GM19438 (cell line): Measurements from ENCODE around the gene PHTF2.
A peak's percentile ranks its signal among the peaks of the same experiment; 100 is the strongest.

Experiments used
- ATAC-seq: cut with Tn5 transposase; IDR thresholded peaks from one replicate; pipeline ENCODE4 v1.9.1; 2021; ENCODE audit warnings: low read depth; ENCODE audit not compliant: unreplicated experiment

Gene PHTF2

GRCh38 chr7:77791956-77792355, 6.6 kb upstream of the PHTF2 start:
- ATAC-seq = no peak

- ATAC-seq = no peak
These were observed 4.6 kb upstream of the PHTF2 start for GRCh38 chr7:77794000-77794399.

GRCh38 chr7:77796109-77796508, 2.5 kb upstream of the PHTF2 start:
- no peak for ATAC-seq

GRCh38 chr7:77796960-77797359, 1.6 kb upstream of the PHTF2 start:
- no peak for ATAC-seq

GRCh38 chr7:77797734-77798393, 709 bp upstream of the PHTF2 start:
- ATAC-seq = peak; percentile 30

- ATAC-seq = peak; percentile 3
These were observed 748 bp downstream of the PHTF2 start for GRCh38 chr7:77799078-77799964.

GRCh38 chr7:77800158-77800557, 1.6 kb downstream of the PHTF2 start:
- ATAC-seq = no peak

GRCh38 chr7:77800730-77801129, 2.2 kb downstream of the PHTF2 start:
- no peak for ATAC-seq

- no peak for ATAC-seq
These were observed 4.2 kb downstream of the PHTF2 start for GRCh38 chr7:77802557-77803405.

GRCh38 chr7:77806425-77806824, 7.9 kb downstream of the PHTF2 start:
- no peak for ATAC-seq

GRCh38 chr7:77808517-77808916, 9.9 kb downstream of the PHTF2 start:
- no peak for ATAC-seq

- ATAC-seq = no peak
These were observed 13.1 kb downstream of the PHTF2 start for GRCh38 chr7:77811516-77812289.

GRCh38 chr7:77812290-77812685, 13.7 kb downstream of the PHTF2 start:
- no peak for ATAC-seq

- ATAC-seq = no peak
These were observed 14.6 kb downstream of the PHTF2 start for GRCh38 chr7:77813180-77813579.

GRCh38 chr7:77819021-77819420, 20.4 kb downstream of the PHTF2 start:
- ATAC-seq = no peak

- no peak for ATAC-seq
These were observed 22.4 kb downstream of the PHTF2 start for GRCh38 chr7:77820967-77821366.

- ATAC-seq = no peak
These were observed 23.7 kb downstream of the PHTF2 start for GRCh38 chr7:77822269-77822668.

- ATAC-seq = no peak
These were observed 25.2 kb downstream of the PHTF2 start for GRCh38 chr7:77823787-77824186.

GRCh38 chr7:77824636-77825035, 26.1 kb downstream of the PHTF2 start:
- ATAC-seq = no peak

GRCh38 chr7:77825131-77825530, 26.6 kb downstream of the PHTF2 start:
- no peak for ATAC-seq
